C4-2B (cell line): Measurements from ENCODE around the gene KLC3.

ENCODE experiments used
- ZFX ChIP-seq: fragments of 450-650 bp; IDR thresholded peaks from 2 replicates; pipeline ENCODE4 v1.6.1; 2017
- TF ChIP-seq, protein P1 (sequence below): fragments of 450-650 bp; conservative IDR thresholded peaks from 2 replicates; pipeline ENCODE4 v1.5.1; 2017; ENCODE audit warnings: mild to moderate bottlenecking

GRCh38 chr19:45307361-45307760 is 33.2 kb upstream of the KLC3 start:
- TF ChIP-seq, protein P1, sequence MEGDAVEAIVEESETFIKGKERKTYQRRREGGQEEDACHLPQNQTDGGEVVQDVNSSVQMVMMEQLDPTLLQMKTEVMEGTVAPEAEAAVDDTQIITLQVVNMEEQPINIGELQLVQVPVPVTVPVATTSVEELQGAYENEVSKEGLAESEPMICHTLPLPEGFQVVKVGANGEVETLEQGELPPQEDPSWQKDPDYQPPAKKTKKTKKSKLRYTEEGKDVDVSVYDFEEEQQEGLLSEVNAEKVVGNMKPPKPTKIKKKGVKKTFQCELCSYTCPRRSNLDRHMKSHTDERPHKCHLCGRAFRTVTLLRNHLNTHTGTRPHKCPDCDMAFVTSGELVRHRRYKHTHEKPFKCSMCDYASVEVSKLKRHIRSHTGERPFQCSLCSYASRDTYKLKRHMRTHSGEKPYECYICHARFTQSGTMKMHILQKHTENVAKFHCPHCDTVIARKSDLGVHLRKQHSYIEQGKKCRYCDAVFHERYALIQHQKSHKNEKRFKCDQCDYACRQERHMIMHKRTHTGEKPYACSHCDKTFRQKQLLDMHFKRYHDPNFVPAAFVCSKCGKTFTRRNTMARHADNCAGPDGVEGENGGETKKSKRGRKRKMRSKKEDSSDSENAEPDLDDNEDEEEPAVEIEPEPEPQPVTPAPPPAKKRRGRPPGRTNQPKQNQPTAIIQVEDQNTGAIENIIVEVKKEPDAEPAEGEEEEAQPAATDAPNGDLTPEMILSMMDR: no peak
- no peak for TF ChIP-seq ZFX
